AG09309 (cell line): ENCODE results near the gene GOLGA3.

Experiments used
- DNase-seq: peaks from one replicate; pipeline ENCODE4 v3.0.0-alpha.2; 2010; ENCODE audit warnings: low read depth
- H3K4me3 ChIP-seq: 2 replicates; pipeline ENCODE4 v1.5.1; 2011; ENCODE audit warnings: mild to moderate bottlenecking, low read depth, low read length, moderate library complexity; ENCODE audit not compliant: control insufficient read depth
- CTCF ChIP-seq: IDR thresholded peaks from 2 replicates; pipeline ENCODE4 v1.5.1; 2011; ENCODE audit warnings: mild to moderate bottlenecking, low read depth, low read length, inconsistent platforms; ENCODE audit not compliant: insufficient read depth, control insufficient read depth; ENCODE audit errors: missing control alignments

Gene GOLGA3

GRCh38 chr12:132774646-132775275, 53.9 kb downstream of the GOLGA3 start:
- no peak for DNase-seq
- TF ChIP-seq CTCF, result no peak
- H3K4me3 ChIP-seq, result no peak overlapping the region

GRCh38 chr12:132774159-132774558, 54.5 kb downstream of the GOLGA3 start:
- DNase-seq, result no peak
- TF ChIP-seq CTCF, result no peak
- H3K4me3 ChIP-seq, result no peak overlapping the region

- no peak overlapping the region for H3K4me3 ChIP-seq
- no peak for DNase-seq
- no peak for TF ChIP-seq CTCF
Measured at GRCh38 chr12:132773077-132773955, 55.4 kb downstream of the GOLGA3 start.

GRCh38 chr12:132772606-132773005, 56.1 kb downstream of the GOLGA3 start:
- TF ChIP-seq CTCF, result no peak
- no peak for DNase-seq
- no peak overlapping the region for H3K4me3 ChIP-seq

- no peak for TF ChIP-seq CTCF
- H3K4me3 ChIP-seq, result no peak overlapping the region
- DNase-seq, result peak; percentile 16
Measured at GRCh38 chr12:132771126-132771838, 57.4 kb downstream of the GOLGA3 start.

GRCh38 chr12:132766380-132767085, 62.1 kb downstream of the GOLGA3 start:
- TF ChIP-seq CTCF, result no peak
- no peak overlapping the region for H3K4me3 ChIP-seq
- no peak for DNase-seq
